Measurements from ENCODE around the gene TADA1.
A peak's percentile ranks its signal among the peaks of the same experiment; 100 is the strongest.
"Not testable (repeated sequence)": the region's sequence is repeated elsewhere in the genome, so short reads cannot be mapped to it uniquely, and the experiment has no call there.

The TADA1 gene

DNA sequence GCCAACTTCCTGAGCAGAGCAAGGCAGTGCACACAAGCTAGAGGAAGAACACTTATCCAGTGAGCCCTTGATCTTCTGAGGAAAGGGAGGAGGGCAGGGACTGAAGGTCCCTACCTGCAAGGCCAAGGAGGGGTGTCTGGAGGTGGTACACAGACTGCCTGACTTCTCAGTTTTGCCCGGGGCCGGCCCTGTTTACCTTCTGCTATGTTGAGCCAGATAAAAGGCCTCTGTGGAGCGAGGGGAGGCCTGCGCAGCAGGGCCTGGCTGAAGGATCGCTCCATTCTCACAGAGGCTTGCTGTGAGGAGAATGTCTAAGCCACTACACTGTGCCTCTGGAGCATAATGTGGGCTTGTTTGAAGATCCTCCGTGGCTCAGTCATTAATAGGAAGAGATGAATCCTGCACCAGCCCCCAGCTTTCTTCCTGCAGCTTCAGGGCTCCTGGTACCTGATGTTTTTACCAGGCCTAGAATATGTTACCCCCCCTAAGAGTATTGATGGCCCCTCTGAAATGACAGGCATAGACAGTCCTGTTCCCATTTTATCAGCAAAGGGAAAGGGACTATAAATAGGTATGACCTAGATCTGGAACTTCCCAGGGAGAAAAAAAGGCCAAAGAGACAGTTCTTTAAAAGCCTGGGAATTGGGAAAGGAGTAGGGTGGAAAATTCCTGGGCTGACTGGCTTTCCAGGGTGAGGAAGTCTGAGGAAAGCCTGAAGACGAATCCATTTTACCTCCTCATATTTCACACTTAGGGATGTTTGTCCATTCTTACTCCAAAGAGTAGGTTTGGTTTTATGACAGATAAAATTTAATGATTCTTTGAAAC lies 32.1 kb downstream of the TADA1 start:
- DNase-seq (ENCODE audit: low read depth), result no peak

DNA sequence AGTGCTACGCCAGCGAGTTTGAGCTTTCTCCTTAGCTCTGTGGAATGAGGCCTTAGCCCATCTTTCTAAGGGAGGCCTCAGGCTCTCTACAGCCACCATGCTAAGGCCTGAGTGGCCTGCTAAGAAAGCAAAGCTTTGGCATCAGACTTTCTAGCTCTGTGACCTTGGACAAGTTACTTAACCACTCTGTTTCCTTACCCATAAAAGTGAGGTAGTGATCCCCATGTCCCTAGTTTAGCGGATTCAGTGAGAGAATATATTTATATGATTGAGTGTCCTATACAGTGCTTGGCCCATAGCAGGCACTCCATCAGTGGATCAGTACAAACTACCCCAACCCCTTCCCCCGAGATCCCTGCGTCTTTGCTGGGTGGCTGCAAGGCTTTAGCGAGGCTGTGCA lies 32.7 kb downstream of the TADA1 start:
- DNase-seq (ENCODE audit: low read depth), result no peak

- DNase-seq (ENCODE audit: low read depth), result no peak
Measured at GRCh38 chr1:166840309-166841274, 35.5 kb downstream of the TADA1 start.

- DNase-seq (ENCODE audit: low read depth), result peak; percentile 50
Measured at GRCh38 chr1:166839600-166840308, 36.3 kb downstream of the TADA1 start.

- DNase-seq (ENCODE audit: low read depth), result peak; percentile 78
Measured at GRCh38 chr1:166838766-166839599, 37.1 kb downstream of the TADA1 start, which contains the start of gene POGK. Gene POGK (plus strand): TSS chr1:166839475. CDS start chr1:166840957, 1,482 bp downstream.

- DNase-seq (ENCODE audit: low read depth), result no peak
Measured at GRCh38 chr1:166836733-166837132, 39.3 kb downstream of the TADA1 start.

GRCh38 chr1:166829762-166830161 lies 46.3 kb downstream of the TADA1 start:
- DNase-seq (ENCODE audit: low read depth), result not testable (repeated sequence)

DNA sequence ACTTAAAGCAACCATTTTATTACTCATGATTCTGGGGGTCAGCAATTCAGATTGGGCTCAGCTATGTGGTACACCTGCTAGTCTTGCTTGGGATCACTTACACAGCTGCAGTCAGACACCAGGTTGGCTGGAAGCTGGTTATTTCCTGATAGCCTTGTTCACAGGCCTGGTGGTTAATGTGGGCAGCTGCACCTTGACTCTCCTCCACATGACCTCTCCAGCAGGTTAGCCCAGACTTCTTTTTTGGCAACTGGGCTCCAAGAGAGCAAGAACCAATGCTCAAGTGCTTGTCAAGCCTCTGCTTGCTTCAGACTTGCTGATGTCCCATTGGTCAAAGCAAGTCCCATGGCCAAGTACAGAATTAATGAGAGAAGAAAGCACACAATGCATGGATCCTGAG lies 48.6 kb downstream of the TADA1 start:
- no peak for DNase-seq (ENCODE audit: low read depth)

- no peak for DNase-seq (ENCODE audit: low read depth)
Measured at GRCh38 chr1:166822385-166822784, 53.7 kb downstream of the TADA1 start.

GRCh38 chr1:166819974-166820373 lies 56.1 kb downstream of the TADA1 start:
- no peak for DNase-seq (ENCODE audit: low read depth)

DNA sequence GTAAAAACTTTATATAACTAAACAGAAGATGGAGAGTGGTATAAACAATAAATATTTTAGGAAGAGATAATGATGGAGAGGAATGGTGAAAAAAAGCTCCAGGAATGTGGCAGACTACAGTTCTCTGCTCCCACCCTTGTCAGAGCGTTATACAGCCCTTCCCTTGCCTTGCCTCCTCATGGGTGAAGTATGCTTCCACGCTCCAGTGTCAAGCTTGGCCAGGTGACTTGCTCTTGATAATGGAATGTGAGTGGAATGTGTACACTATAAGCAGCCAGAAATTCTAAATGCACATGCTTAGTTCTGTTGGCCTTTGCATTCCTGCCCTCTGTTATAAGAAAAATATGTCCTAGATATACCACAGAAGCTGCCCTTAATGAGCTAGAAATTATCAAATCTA lies 61.5 kb downstream of the TADA1 start:
- no peak for DNase-seq (ENCODE audit: low read depth)

DNA sequence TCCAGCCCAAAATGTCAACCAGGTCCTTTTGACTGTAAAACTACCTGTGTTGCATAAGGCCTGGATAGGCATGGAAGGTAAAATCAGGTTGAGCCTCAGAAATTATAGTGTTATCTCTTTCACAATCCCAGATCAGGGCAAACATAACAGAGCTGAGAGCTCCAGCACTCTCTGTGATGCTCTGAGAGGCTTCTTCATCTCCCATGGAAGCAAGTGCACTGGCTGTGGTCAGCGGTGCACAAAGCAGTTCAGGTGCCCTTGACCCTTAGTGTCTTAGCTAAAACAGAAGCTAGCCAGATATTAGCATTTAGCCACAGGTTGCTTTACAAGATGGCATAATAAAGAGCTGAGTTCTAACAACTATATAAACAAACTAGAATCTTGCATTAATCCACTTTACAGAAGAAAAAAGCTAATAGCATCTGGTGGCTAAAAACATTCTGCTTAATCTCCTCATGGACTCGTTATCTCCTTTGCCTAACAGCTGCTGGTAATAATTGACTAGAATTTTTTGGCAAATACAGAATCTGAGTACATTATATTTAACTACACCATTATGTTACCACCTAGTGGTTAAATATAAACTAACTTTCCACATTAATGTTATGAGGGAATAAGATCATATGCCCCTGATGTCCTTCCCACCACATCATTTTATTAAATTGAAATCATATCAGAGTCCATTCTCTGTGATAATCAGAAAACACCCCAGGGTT lies 62.4 kb downstream of the TADA1 start:
- no peak for DNase-seq (ENCODE audit: low read depth)

- DNase-seq (ENCODE audit: low read depth), result no peak
Measured at GRCh38 chr1:166811691-166812090, 64.4 kb downstream of the TADA1 start.

- no peak for DNase-seq (ENCODE audit: low read depth)
Measured at GRCh38 chr1:166808952-166809351, 67.1 kb downstream of the TADA1 start.
